HUDEP-2 (cell line): ENCODE data around the gene KLHL25.

Experiments used
- DNase-seq, 76 experiments: peaks; one replicate each; lab custom pipeline; 2025; ENCODE audit not compliant: unreplicated experiment in 76 of 76; lab: John Stamatoyannopoulos, UW

KLHL25 gene

GRCh38 chr15:85762039-85762755 lies 32.5 kb downstream of the KLHL25 start:
- no peak for DNase-seq

- DNase-seq = no peak
These were observed 33.1 kb downstream of the KLHL25 start for GRCh38 chr15:85761635-85762034.

- no peak for DNase-seq
These were observed 34.0 kb downstream of the KLHL25 start for GRCh38 chr15:85760531-85761371.

- DNase-seq = peak in 15 of 76 experiments; percentile 18 to 100 (median 99)
These were observed 34.7 kb downstream of the KLHL25 start for GRCh38 chr15:85760049-85760448.

GRCh38 chr15:85759376-85759775 lies 35.3 kb downstream of the KLHL25 start:
- peak in 66 of 76 experiments; percentile 1 to 67 (median 44) for DNase-seq

- DNase-seq = no peak
These were observed 36.1 kb downstream of the KLHL25 start for GRCh38 chr15:85758655-85758978.

GRCh38 chr15:85757939-85758654 lies 36.6 kb downstream of the KLHL25 start:
- no peak for DNase-seq

- DNase-seq = no peak
These were observed 37.4 kb downstream of the KLHL25 start for GRCh38 chr15:85757073-85757938.

GRCh38 chr15:85756411-85757072 lies 38.2 kb downstream of the KLHL25 start:
- no peak for DNase-seq

GRCh38 chr15:85755942-85756341 lies 38.8 kb downstream of the KLHL25 start:
- DNase-seq = no peak

- DNase-seq = no peak
These were observed 39.3 kb downstream of the KLHL25 start for GRCh38 chr15:85755471-85755870.

- DNase-seq = peak in 1 of 76 experiments; percentile 6
These were observed 39.7 kb downstream of the KLHL25 start for GRCh38 chr15:85754989-85755388.

- no peak for DNase-seq
These were observed 40.8 kb downstream of the KLHL25 start for GRCh38 chr15:85753791-85754452.

- no peak for DNase-seq
These were observed 41.5 kb downstream of the KLHL25 start for GRCh38 chr15:85753261-85753660.

GRCh38 chr15:85752491-85752961 lies 42.2 kb downstream of the KLHL25 start:
- DNase-seq = no peak

- DNase-seq = no peak
These were observed 42.6 kb downstream of the KLHL25 start for GRCh38 chr15:85752124-85752475.

GRCh38 chr15:85751291-85752123 lies 43.2 kb downstream of the KLHL25 start:
- DNase-seq = no peak
